IMR-90 (cell line): ENCODE measurements around the gene ONECUT1. TPM values are rescaled to one million over a fixed set of nuclear protein-coding genes. Genes with fewer than 3 reads are reported as not detected.

Experiments
- ATAC-seq: fragments of 200-7000 bp; cut with Tn5 transposase; 2 replicates; pipeline ENCODE4 v1.9.1; 2020; ENCODE audit warnings: low read depth, mild to moderate bottlenecking, moderate library complexity
- BruUV-seq: library from RNA; stranded (reverse); fragments of 400-500 nt; replicated peaks from 2 replicates; lab custom pipeline; 2021; lab: Mats Ljungman, UMichigan
- CTCF ChIA-PET: fragments of 300-600 bp; formaldehyde crosslinking; extraction: SDS; loops from one replicate; lab custom pipeline; 2021; ENCODE audit warnings: antibody characterized with exemption; lab: Yijun Ruan, JAX
- POLR2A ChIA-PET: fragments of 300-600 bp; sonication (Branson Sonifier 250); formaldehyde crosslinking; loops from one replicate; lab custom pipeline; 2022; ENCODE audit warnings: antibody characterized with exemption; ENCODE audit not compliant: unreplicated experiment; lab: Charles Lee
- DNase-seq: peaks from one replicate; pipeline ENCODE4 v3.0.0; 2013
- H2AFZ ChIP-seq: replicated peaks from 2 replicates; pipeline ENCODE3; 2013; ENCODE audit warnings: low read length, mild to moderate bottlenecking; ENCODE audit not compliant: poor library complexity
- H2AK5ac ChIP-seq: 2 replicates; pipeline ENCODE4 v1.6.1; 2013; ENCODE audit warnings: low read depth, low read length, inconsistent platforms
- H2AK9ac ChIP-seq: replicated peaks from 2 replicates; pipeline ENCODE3; 2013; ENCODE audit warnings: mild to moderate bottlenecking, low read depth, low read length, moderate library complexity; ENCODE audit not compliant: poor library complexity
- H2BK120ac ChIP-seq: 2 replicates; pipeline ENCODE4 v1.6.1; 2013; ENCODE audit warnings: low read depth, low read length, inconsistent platforms
- H2BK15ac ChIP-seq: 3 replicates; pipeline ENCODE4 v1.6.1; 2013; ENCODE audit warnings: low read depth, low read length, inconsistent platforms
- H2BK20ac ChIP-seq: 2 replicates; pipeline ENCODE4 v1.6.1; 2013; ENCODE audit warnings: low read depth, mild to moderate bottlenecking, inconsistent platforms, low read length, moderate library complexity
- H2BK5ac ChIP-seq: 2 replicates; pipeline ENCODE4 v1.6.1; 2013; ENCODE audit warnings: mild to moderate bottlenecking, low read depth, low read length, inconsistent platforms; ENCODE audit not compliant: poor library complexity, severe bottlenecking
- H3K14ac ChIP-seq: replicated peaks from 2 replicates; pipeline ENCODE4 v1.6.1; 2013; ENCODE audit warnings: low read depth, low read length, inconsistent platforms
- H3K18ac ChIP-seq: 2 replicates; pipeline ENCODE4 v1.6.1; 2013; ENCODE audit warnings: low read depth, low read length, control low read depth
- H3K23ac ChIP-seq: 2 replicates; pipeline ENCODE4 v1.6.1; 2013; ENCODE audit warnings: low read depth, low read length, inconsistent platforms
- H3K27ac ChIP-seq: 2 replicates; pipeline ENCODE4 v1.5.1; 2013; ENCODE audit warnings: mild to moderate bottlenecking, control low read depth, low read length; ENCODE audit not compliant: insufficient read depth
- H3K27me3 ChIP-seq: 2 replicates; pipeline ENCODE4 v1.6.1; 2013; ENCODE audit warnings: low read length; ENCODE audit not compliant: control insufficient read depth, insufficient read depth
- H3K36me3 ChIP-seq: 2 replicates; pipeline ENCODE4 v1.6.1; 2013; ENCODE audit warnings: low read length, mixed read lengths; ENCODE audit not compliant: control insufficient read depth, insufficient read depth
- H3K4ac ChIP-seq: 2 replicates; pipeline ENCODE4 v1.6.1; 2013; ENCODE audit warnings: low read depth, low read length, inconsistent platforms
- H3K4me1 ChIP-seq: 2 replicates; pipeline ENCODE4 v1.6.1; 2013; ENCODE audit warnings: low read length, mixed read lengths; ENCODE audit not compliant: control insufficient read depth, insufficient read depth
- H3K4me2 ChIP-seq: 2 replicates; pipeline ENCODE4 v1.6.1; 2013; ENCODE audit warnings: low read depth, mild to moderate bottlenecking, control low read depth, low read length, moderate library complexity
- H3K4me3 ChIP-seq: 2 replicates; pipeline ENCODE4 v1.5.1; 2013; ENCODE audit warnings: low read depth, mild to moderate bottlenecking, control low read depth, low read length, moderate library complexity; ENCODE audit not compliant: insufficient read depth
- H3K56ac ChIP-seq: 2 replicates; pipeline ENCODE4 v1.6.1; 2013; ENCODE audit warnings: low read length, inconsistent platforms; ENCODE audit not compliant: insufficient read depth; ENCODE audit errors: extremely low read depth
- H3K79me1 ChIP-seq, 2 experiments: 2 replicates each; pipeline ENCODE4 v1.6.1; 2013; ENCODE audit warnings: low read length in 2 of 2, inconsistent platforms in 1 of 2, low read depth in 1 of 2
- H3K9ac ChIP-seq: 2 replicates; pipeline ENCODE4 v1.6.1; 2013; ENCODE audit warnings: low read depth, low read length, control low read depth
- H3K9me1 ChIP-seq: 2 replicates; pipeline ENCODE4 v1.6.1; 2013; ENCODE audit warnings: low read length, inconsistent platforms; ENCODE audit not compliant: insufficient read depth
- H3K9me3 ChIP-seq: 2 replicates; pipeline ENCODE4 v1.6.1; 2013; ENCODE audit warnings: low read length; ENCODE audit not compliant: control insufficient read depth, insufficient read depth
- H4K20me1 ChIP-seq: 2 replicates; pipeline ENCODE4 v1.6.1; 2013; ENCODE audit warnings: low read length, inconsistent platforms; ENCODE audit not compliant: insufficient read depth
- H4K5ac ChIP-seq: 2 replicates; pipeline ENCODE4 v1.6.1; 2013; ENCODE audit warnings: mild to moderate bottlenecking, low read depth, low read length, control low read depth
- H4K8ac ChIP-seq, 2 experiments: 2 replicates each; pipeline ENCODE4 v1.6.1; 2013; ENCODE audit warnings: low read depth in 2 of 2, low read length in 2 of 2, control low read depth in 1 of 2, inconsistent platforms in 1 of 2
- H4K91ac ChIP-seq: 2 replicates; pipeline ENCODE4 v1.6.1; 2013; ENCODE audit warnings: low read depth, low read length, inconsistent platforms; ENCODE audit not compliant: insufficient read depth
- CEBPB ChIP-seq: IDR thresholded peaks from 2 replicates; pipeline ENCODE4 v1.6.1; 2012; ENCODE audit warnings: low read depth, low read length, improper control_type of control experiment
- CHD1 ChIP-seq: IDR thresholded peaks from 2 replicates; pipeline ENCODE4 v1.6.1; 2012; ENCODE audit warnings: low read depth, low read length, improper control_type of control experiment
- FOS ChIP-seq: fragments of 150-350 bp; IDR thresholded peaks from 2 replicates; pipeline ENCODE4 v1.6.1; 2016; ENCODE audit warnings: low read depth, low read length
- MAZ ChIP-seq: IDR thresholded peaks from 2 replicates; pipeline ENCODE4 v1.6.1; 2012; ENCODE audit warnings: low read depth, mild to moderate bottlenecking, low read length, improper control_type of control experiment, moderate library complexity, borderline replicate concordance
- MXI1 ChIP-seq: IDR thresholded peaks from 2 replicates; pipeline ENCODE4 v1.6.1; 2012; ENCODE audit warnings: low read depth, mild to moderate bottlenecking, low read length, moderate library complexity, borderline replicate concordance
- WGBS, 2 experiments: methylation state at CpG; one replicate each; pipeline versions ENCODE4 v1.1.5 to v1.1.7; 2013; ENCODE audit warnings: missing lambda C conversion rate in 2 of 2; ENCODE audit not compliant: insufficient read length in 1 of 2; ENCODE audit errors: extremely low coverage in 2 of 2; 5-methylcytosine and 5-hydroxymethylcytosine counted together
- dilution Hi-C: fragments of 300-500 bp; cut with HindIII; formaldehyde crosslinking; loops from one replicate; pipeline ENCODE4 v1.14.3; 2018; ENCODE audit warnings: low sequenced_read_pairs; ENCODE audit not compliant: unreplicated experiment
- in situ Hi-C: fragments of 300-500 bp; cut with MboI; formaldehyde crosslinking; loops from 3 replicates; pipeline ENCODE4 v1.14.3; 2019; ENCODE audit warnings: low sequenced_read_pairs, inconsistent platforms, mixed read lengths
- intact Hi-C: fragments of 100-400 bp; cut with micrococcal nuclease; formaldehyde crosslinking; loops from 2 replicates; pipeline ENCODE4 v1.10.0; 2022
- polyA plus RNA-seq, 3 experiments: library from polyadenylated mRNA; depleted of rRNA; stranded (reverse); fragments of >200 nt; gene quantifications; 2 replicates each; pipeline ENCODE4 v1.2.3, GENCODE V29; 2012; ENCODE audit warnings: low replicate concordance in 1 of 3
- total RNA-seq: library from RNA; depleted of rRNA; stranded (reverse); fragments of >200 nt; gene quantifications from 2 replicates; pipeline ENCODE4 v1.2.3, GENCODE V29; 2012

Gene ONECUT1
- total and polyA plus RNA-seq, 2 of the 4 experiments (the other 2 are of a cell fraction), result not detected

DNA sequence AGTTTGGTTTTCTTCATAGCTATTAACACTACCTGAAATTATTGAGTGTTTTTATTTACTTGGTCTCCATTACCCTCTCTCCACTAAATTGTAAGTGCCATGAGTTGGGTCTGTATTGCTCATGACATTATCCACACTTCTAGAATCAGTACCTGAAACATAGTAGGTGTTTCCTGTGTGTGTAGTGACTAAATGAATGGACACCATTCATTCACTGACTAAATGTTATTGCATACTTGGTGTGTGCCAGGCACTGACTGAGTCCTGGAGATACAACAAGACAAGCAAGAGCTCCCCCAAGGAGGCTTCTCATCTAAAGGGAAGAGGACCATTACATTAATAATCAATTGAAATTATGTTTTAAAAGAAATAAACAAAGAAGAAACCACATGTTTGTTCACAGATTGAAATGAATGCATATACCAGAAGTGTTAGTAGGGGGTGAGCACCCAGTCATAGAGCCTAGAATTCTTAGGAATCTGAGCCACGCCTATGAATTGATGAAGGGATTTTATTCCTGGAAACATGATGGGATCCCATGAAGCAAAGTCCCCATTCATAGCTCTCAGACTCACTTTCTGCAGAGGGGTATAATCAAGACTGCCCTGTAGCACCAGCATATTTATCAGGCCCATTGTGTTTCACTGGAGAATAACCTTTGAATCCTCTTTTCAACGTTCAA is 79.3 kb downstream of the ONECUT1 start:
- no CpG with 5 or more reads among the region's 2 CpGs for WGBS, 2 experiments
- intact Hi-C loops, result no loop called here
- Histone ChIP-seq H3K4ac (no peak overlapping the region), H4K20me1 (no peaks in the 10 kb centered on the region), H3K23ac (no peak overlapping the region), H2BK15ac (no peak overlapping the region), H3K18ac (no peak overlapping the region), H3K9ac (no peak overlapping the region), H2AK9ac (no peak overlapping the region), H4K8ac (no peak overlapping the region), H3K14ac (no peak overlapping the region), H4K91ac (no peak overlapping the region), H3K4me2 (no peak overlapping the region), H2AFZ (no peak overlapping the region), H2BK20ac (no peak overlapping the region), H2AK5ac (no peak overlapping the region), H3K4me3 (no peak overlapping the region), H3K56ac (no peak overlapping the region), H3K27me3 (peaks cover 20% of the 10 kb centered on the region), H3K27ac (no peak overlapping the region), H4K5ac (no peak overlapping the region), H2BK120ac (no peak overlapping the region), H3K4me1 (peaks cover 4% of the 10 kb centered on the region; the same call in 1 of the 2 replicates), H3K9me1 (no peaks in the 10 kb centered on the region), H2BK5ac (no peak overlapping the region), H3K36me3 (no peaks in the 10 kb centered on the region), H3K79me1 (no peaks in the 10 kb centered on the region), H3K9me3 (no peaks in the 10 kb centered on the region)
- ChIA-PET POLR2A (no interaction called here), CTCF (no interaction called here)
- in situ Hi-C loops, result no loop called here
- no TSS peak for BruUV-seq
- TF ChIP-seq CEBPB (no peak), MAZ (no peak), FOS (no peak), CHD1 (no peak), MXI1 (no peak)
- ATAC-seq, result no peak
- DNase-seq, result no peak
- dilution Hi-C loops, result no loop called here
